Subcutaneous adipose tissue (tissue), 4 donors: ENCODE measurements around the gene PAQR5. TPM values are rescaled to one million over a fixed set of nuclear protein-coding genes. Genes with fewer than 3 reads are reported as not detected.

Experiments
- CTCF ChIP-seq: fragments of 450-650 bp; IDR thresholded peaks from one replicate; pipeline ENCODE4 v1.5.1; 2016; ENCODE audit warnings: low read depth, mild to moderate bottlenecking, control low read depth, antibody characterized with exemption, moderate library complexity
- total RNA-seq, 4 donors: library from RNA; depleted of rRNA; stranded (reverse); fragments of >200 nt; gene quantifications; one replicate each; pipeline ENCODE4 v1.1.0, GENCODE V29; 2016

Gene PAQR5
- total RNA-seq, 4 donors from 2014 or later: 0.38 to 23.5 (median 2.2) TPM

GRCh38 chr15:69305204-69305931 is 6.7 kb downstream of the PAQR5 start:
- TF ChIP-seq CTCF: no peak

GRCh38 chr15:69305933-69306568 is 7.3 kb downstream of the PAQR5 start:
- no peak for TF ChIP-seq CTCF

- TF ChIP-seq CTCF: no peak
Measured at GRCh38 chr15:69307939-69308338, 9.2 kb downstream of the PAQR5 start.

- no peak for TF ChIP-seq CTCF
Measured at GRCh38 chr15:69308949-69309348, 10.2 kb downstream of the PAQR5 start.

- no peak for TF ChIP-seq CTCF
Measured at GRCh38 chr15:69311319-69311721, 12.6 kb downstream of the PAQR5 start.

GRCh38 chr15:69313432-69314000 is 14.8 kb downstream of the PAQR5 start:
- no peak for TF ChIP-seq CTCF

- no peak for TF ChIP-seq CTCF
Measured at GRCh38 chr15:69314131-69314530, 15.4 kb downstream of the PAQR5 start.
